HepG2 (cell line): Measurements from ENCODE around the gene THRA. TPM values are rescaled to one million over a fixed set of nuclear protein-coding genes. Genes with fewer than 3 reads are reported as not detected.

Experiments
- HOXA5 ChIP-seq: sonication (generic); formaldehyde crosslinking; IDR thresholded peaks from 2 replicates; pipeline ENCODE4 v1.4.0; 2020; ENCODE audit warnings: missing genetic modification reagents
- NFIC ChIP-seq: IDR thresholded peaks from 2 replicates; pipeline ENCODE4 v1.6.1; 2012; ENCODE audit warnings: mild to moderate bottlenecking, low read length, inconsistent platforms
- NONO ChIP-seq, 2 experiments: fragments of 450-650 bp in 1 of 2; sonication (generic) in 1 of 2; formaldehyde crosslinking in 1 of 2; IDR thresholded peaks in 1 of 2; conservative IDR thresholded peaks in 1 of 2; 2 replicates each; pipeline versions ENCODE4 v1.6.1 to v1.8.0; 2017 to 2022; ENCODE audit warnings: mild to moderate bottlenecking in 1 of 2, missing genetic modification reagents in 1 of 2, moderate library complexity in 1 of 2
- SCMH1 ChIP-seq: sonication (generic); formaldehyde crosslinking; IDR thresholded peaks from 2 replicates; pipeline ENCODE4 v1.9.0; 2021; ENCODE audit warnings: missing genetic modification reagents, mild to moderate bottlenecking, borderline replicate concordance
- TBX2 ChIP-seq: sonication (generic); formaldehyde crosslinking; IDR thresholded peaks from 2 replicates; pipeline ENCODE4 v1.5.0; 2020; ENCODE audit warnings: missing genetic modification reagents, mild to moderate bottlenecking, borderline replicate concordance
- TEAD2 ChIP-seq: sonication (generic); formaldehyde crosslinking; IDR thresholded peaks from 2 replicates; pipeline ENCODE4 v1.9.0; 2021; ENCODE audit warnings: missing genetic modification reagents
- THAP11 ChIP-seq: IDR thresholded peaks from 2 replicates; pipeline ENCODE4 v1.6.1; 2016; ENCODE audit warnings: missing biosample characterization, missing genetic modification reagents
- ZMYM2 ChIP-seq: sonication (generic); formaldehyde crosslinking; IDR thresholded peaks from 2 replicates; pipeline ENCODE4 v1.8.0; 2022; ENCODE audit warnings: mild to moderate bottlenecking, missing genetic modification reagents
- ZNF24 ChIP-seq: fragments of 450-650 bp; IDR thresholded peaks from 2 replicates; pipeline ENCODE4 v1.6.1; 2017; ENCODE audit warnings: antibody characterized with exemption, mild to moderate bottlenecking
- ZNF33A ChIP-seq: sonication (generic); formaldehyde crosslinking; IDR thresholded peaks from 2 replicates; pipeline ENCODE4 v1.5.1; 2020; ENCODE audit warnings: missing genetic modification reagents, mild to moderate bottlenecking, moderate library complexity, borderline replicate concordance
- ZNF350 ChIP-seq: sonication (generic); formaldehyde crosslinking; IDR thresholded peaks from 2 replicates; pipeline ENCODE4 v1.4.0; 2020; ENCODE audit warnings: mild to moderate bottlenecking, low read depth, missing genetic modification reagents, borderline replicate concordance
- ZNF460 ChIP-seq: sonication (generic); formaldehyde crosslinking; IDR thresholded peaks from 2 replicates; pipeline ENCODE4 v1.5.1; 2020; ENCODE audit warnings: missing genetic modification reagents, mild to moderate bottlenecking, borderline replicate concordance
- ZNF598 ChIP-seq: sonication (generic); formaldehyde crosslinking; IDR thresholded peaks from 2 replicates; pipeline ENCODE4 v1.5.1; 2020; ENCODE audit warnings: mild to moderate bottlenecking, missing genetic modification reagents, borderline replicate concordance
- ZNF609 ChIP-seq: sonication (generic); formaldehyde crosslinking; IDR thresholded peaks from 2 replicates; pipeline ENCODE4 v1.4.0; 2020; ENCODE audit warnings: mild to moderate bottlenecking, missing genetic modification reagents, borderline replicate concordance
- ZSCAN22 ChIP-seq: sonication (generic); formaldehyde crosslinking; IDR thresholded peaks from 2 replicates; pipeline ENCODE4 v1.4.0; 2020; ENCODE audit warnings: mild to moderate bottlenecking, missing genetic modification reagents
- polyA plus RNA-seq, 8 experiments: library from polyadenylated mRNA; depleted of rRNA in 3 of 8; stranded (reverse) in 7 of 8; unstranded in 1 of 8; fragments of >200 nt; fragmentation: Illumina TruSeq in 4 of 8; extraction: Trizol in 4 of 8; gene quantifications; 2 replicates each; pipeline versions ENCODE4 v1.2.1 to v1.2.3, GENCODE V29; 2011 to 2016; ENCODE audit warnings: low read depth in 4 of 8, missing spikeins in 1 of 8, mixed read lengths in 1 of 8; ENCODE audit not compliant: insufficient read depth in 1 of 8
- total RNA-seq, 5 experiments: library from RNA; depleted of rRNA; stranded (reverse); fragments of >200 nt; fragmentation: Illumina TruSeq; extraction: Trizol; gene quantifications; 2 replicates each; pipeline ENCODE4 v1.2.3, GENCODE V29; 2016; ENCODE audit warnings: low read depth in 1 of 5
- TF ChIP-seq, protein P1 (sequence below): sonication (generic); formaldehyde crosslinking; IDR thresholded peaks from 2 replicates; pipeline ENCODE4 v1.8.0; 2023; ENCODE audit warnings: mild to moderate bottlenecking, missing genetic modification reagents
- TF ChIP-seq, protein P2 (sequence below): sonication (generic); formaldehyde crosslinking; IDR thresholded peaks from 2 replicates; pipeline ENCODE4 v1.5.1; 2020; ENCODE audit warnings: missing genetic modification reagents, mild to moderate bottlenecking, borderline replicate concordance
- TF ChIP-seq, protein P3 (sequence below): sonication (generic); formaldehyde crosslinking; IDR thresholded peaks from 2 replicates; pipeline ENCODE4 v1.4.0; 2020; ENCODE audit warnings: mild to moderate bottlenecking, missing genetic modification reagents

THRA gene
- total and polyA plus RNA-seq, 2 of the 13 experiments (the other 11 are each of a cell fraction or from before 2014, with no cell fraction given): 8.0 to 9.9 TPM

DNA sequence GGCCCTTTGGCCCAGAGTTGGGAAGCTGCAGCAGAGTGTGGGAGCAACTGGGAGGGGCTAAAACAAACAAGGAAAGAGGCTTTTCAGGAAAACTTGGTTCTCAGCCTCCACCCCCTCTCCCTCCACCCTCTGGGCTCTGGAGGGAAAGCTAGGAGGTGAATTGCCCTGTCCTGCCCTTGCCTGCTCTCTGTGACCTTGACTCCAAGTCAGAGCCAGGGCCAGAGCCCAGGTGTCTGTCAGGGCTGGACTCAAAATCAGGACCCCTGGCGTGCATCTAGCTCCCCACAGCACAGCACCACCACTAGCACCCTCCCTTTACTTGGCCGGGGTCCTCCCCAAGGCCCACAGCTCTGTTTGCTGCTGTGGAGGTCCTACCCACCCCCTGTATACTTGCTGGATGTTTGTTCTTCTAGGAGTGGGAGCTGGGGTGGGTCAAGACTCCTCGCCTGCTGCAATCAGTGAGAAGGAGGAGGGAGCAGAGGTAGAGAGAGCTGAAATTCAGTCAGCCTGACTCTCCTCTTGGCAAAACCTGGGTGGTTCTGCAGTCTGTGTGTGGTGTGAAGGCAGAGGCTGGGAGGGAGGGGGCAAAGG lies 40.4 kb downstream of the THRA start (continued):
- TF ChIP-seq THAP11 (CRISPR knock-in tag) (peak; percentile 57), ZNF350 (CRISPR knock-in tag) (peak; percentile 22; the same call in 1 of the 2 replicates), ZNF33A (CRISPR knock-in tag) (no peak), ZNF598 (CRISPR knock-in tag) (peak; percentile 56; the same call in 1 of the 2 replicates), TBX2 (CRISPR knock-in tag) (peak; percentile 31; the same call in 1 of the 2 replicates), ZNF24 (no peak), TEAD2 (CRISPR knock-in tag) (no peak), ZSCAN22 (no peak), ZMYM2 (CRISPR knock-in tag) (no peak), SCMH1 (no peak), ZNF609 (CRISPR knock-in tag) (0 out of 2 replicates have a peak, but pooled peaks have one; percentile 22), NONO (IDR thresholded peaks at IDR 0.05) (no peak), NONO (CRISPR knock-in tag; conservative IDR thresholded peaks at IDR 0.05) (no peak), HOXA5 (CRISPR knock-in tag) (0 out of 2 replicates have a peak, but pooled peaks have one; percentile 28), NFIC (no peak), ZNF460 (no peak)
- TF ChIP-seq, protein P1, sequence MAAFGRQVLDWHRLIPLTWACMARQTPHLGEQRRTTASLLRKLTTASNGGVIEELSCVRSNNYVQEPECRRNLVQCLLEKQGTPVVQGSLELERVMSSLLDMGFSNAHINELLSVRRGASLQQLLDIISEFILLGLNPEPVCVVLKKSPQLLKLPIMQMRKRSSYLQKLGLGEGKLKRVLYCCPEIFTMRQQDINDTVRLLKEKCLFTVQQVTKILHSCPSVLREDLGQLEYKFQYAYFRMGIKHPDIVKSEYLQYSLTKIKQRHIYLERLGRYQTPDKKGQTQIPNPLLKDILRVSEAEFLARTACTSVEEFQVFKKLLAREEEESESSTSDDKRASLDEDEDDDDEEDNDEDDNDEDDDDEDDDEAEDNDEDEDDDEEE: no peak
- TF ChIP-seq, protein P2, sequence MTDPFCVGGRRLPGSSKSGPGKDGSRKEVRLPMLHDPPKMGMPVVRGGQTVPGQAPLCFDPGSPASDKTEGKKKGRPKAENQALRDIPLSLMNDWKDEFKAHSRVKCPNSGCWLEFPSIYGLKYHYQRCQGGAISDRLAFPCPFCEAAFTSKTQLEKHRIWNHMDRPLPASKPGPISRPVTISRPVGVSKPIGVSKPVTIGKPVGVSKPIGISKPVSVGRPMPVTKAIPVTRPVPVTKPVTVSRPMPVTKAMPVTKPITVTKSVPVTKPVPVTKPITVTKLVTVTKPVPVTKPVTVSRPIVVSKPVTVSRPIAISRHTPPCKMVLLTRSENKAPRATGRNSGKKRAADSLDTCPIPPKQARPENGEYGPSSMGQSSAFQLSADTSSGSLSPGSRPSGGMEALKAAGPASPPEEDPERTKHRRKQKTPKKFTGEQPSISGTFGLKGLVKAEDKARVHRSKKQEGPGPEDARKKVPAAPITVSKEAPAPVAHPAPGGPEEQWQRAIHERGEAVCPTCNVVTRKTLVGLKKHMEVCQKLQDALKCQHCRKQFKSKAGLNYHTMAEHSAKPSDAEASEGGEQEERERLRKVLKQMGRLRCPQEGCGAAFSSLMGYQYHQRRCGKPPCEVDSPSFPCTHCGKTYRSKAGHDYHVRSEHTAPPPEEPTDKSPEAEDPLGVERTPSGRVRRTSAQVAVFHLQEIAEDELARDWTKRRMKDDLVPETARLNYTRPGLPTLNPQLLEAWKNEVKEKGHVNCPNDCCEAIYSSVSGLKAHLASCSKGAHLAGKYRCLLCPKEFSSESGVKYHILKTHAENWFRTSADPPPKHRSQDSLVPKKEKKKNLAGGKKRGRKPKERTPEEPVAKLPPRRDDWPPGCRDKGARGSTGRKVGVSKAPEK: no peak
- TF ChIP-seq, protein P3, sequence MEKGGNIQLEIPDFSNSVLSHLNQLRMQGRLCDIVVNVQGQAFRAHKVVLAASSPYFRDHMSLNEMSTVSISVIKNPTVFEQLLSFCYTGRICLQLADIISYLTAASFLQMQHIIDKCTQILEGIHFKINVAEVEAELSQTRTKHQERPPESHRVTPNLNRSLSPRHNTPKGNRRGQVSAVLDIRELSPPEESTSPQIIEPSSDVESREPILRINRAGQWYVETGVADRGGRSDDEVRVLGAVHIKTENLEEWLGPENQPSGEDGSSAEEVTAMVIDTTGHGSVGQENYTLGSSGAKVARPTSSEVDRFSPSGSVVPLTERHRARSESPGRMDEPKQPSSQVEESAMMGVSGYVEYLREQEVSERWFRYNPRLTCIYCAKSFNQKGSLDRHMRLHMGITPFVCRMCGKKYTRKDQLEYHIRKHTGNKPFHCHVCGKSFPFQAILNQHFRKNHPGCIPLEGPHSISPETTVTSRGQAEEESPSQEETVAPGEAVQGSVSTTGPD (CRISPR knock-in tag): no peak
